Activated naive CD4-positive, alpha-beta T cell treated with anti-CD3 and anti-CD28 coated beads for 36 hours (primary cell): ENCODE data around the gene HECTD3. TPM values are rescaled to one million over a fixed set of nuclear protein-coding genes. Genes with fewer than 3 reads are reported as not detected.

Experiments
- CTCF ChIA-PET: fragments of 350-600 bp; sonication (Branson Sonifier 250); formaldehyde crosslinking; loops from one replicate; lab custom pipeline; 2021; ENCODE audit warnings: antibody characterized with exemption; lab: Charles Lee
- DNase-seq: peaks from one replicate; pipeline ENCODE4 v3.0.0-alpha.2; 2020
- H3K27ac Mint-ChIP-seq: one replicate; pipeline ENCODE4 v1.8.0; 2021; ENCODE audit warnings: mild to moderate bottlenecking, mixed read lengths
- H3K27me3 Mint-ChIP-seq: one replicate; pipeline ENCODE4 v1.8.0; 2021; ENCODE audit warnings: low read depth, mixed read lengths
- H3K36me3 Mint-ChIP-seq: one replicate; pipeline ENCODE4 v1.8.0; 2021; ENCODE audit warnings: low read depth, mixed read lengths
- H3K4me1 Mint-ChIP-seq: one replicate; pipeline ENCODE4 v1.8.0; 2021; ENCODE audit warnings: low read depth, mixed read lengths
- H3K4me3 Mint-ChIP-seq: one replicate; pipeline ENCODE4 v1.8.0; 2021; ENCODE audit warnings: mild to moderate bottlenecking, moderate library complexity, mixed read lengths
- H3K9me3 Mint-ChIP-seq: one replicate; pipeline ENCODE4 v1.8.0; 2021; ENCODE audit warnings: mixed read lengths
- intact Hi-C: fragments of 100-400 bp; cut with micrococcal nuclease; formaldehyde crosslinking; loops from one replicate; pipeline ENCODE4 v1.15.1; 2023
- total RNA-seq, 2 experiments: library from RNA; stranded (reverse); gene quantifications; one replicate each; pipeline ENCODE4 v1.2.3, GENCODE V29; 2021

The HECTD3 gene
- 10 to 100 TPM; 14.3 to 16.9 TPM for total RNA-seq

GRCh38 chr1:45010855-45011811, at the start of gene HECTD3:
HECTD3 (minus strand) TSS chr1:45011324; CDS start chr1:45011257, 67 bp downstream.
- peak within 1 kb of the TSS; percentile 89 for H3K27ac Mint-ChIP-seq
- intact Hi-C loops, result loop anchor here (1.0 to 5.0 kb wide), 3 partner anchors 175 to 571 kb away; partner anchors contain the start of genes NASP and RNU5D-1
- H3K36me3 Mint-ChIP-seq, result peaks cover 9% of the 10 kb centered on the region
- CTCF ChIA-PET, result interaction anchor here (0.6 to 5.6 kb wide), 14 partner anchors 8 to 498 kb away, joined by 3 to 124 read pairs (median 5); partner anchors contain the start of genes EIF2B3, MUTYH, PLK3 and TOE1
- H3K9me3 Mint-ChIP-seq, result no peaks in the 10 kb centered on the region
- H3K4me1 Mint-ChIP-seq, result peaks cover 36% of the 10 kb centered on the region
- peak within 1 kb of the TSS; percentile 81 for H3K4me3 Mint-ChIP-seq
- no peaks in the 10 kb centered on the region for H3K27me3 Mint-ChIP-seq
- peak; percentile 71 for DNase-seq

- no peak overlapping the region for H3K27ac Mint-ChIP-seq
- CTCF ChIA-PET, result interaction anchor here (0.6 to 0.9 kb wide), 2 partner anchors 38 to 241 kb away, joined by 3 to 5 read pairs; no protein-coding TSS in a partner anchor
Observed at GRCh38 chr1:45059829-45060228, 48.7 kb upstream of the HECTD3 start.

DNA sequence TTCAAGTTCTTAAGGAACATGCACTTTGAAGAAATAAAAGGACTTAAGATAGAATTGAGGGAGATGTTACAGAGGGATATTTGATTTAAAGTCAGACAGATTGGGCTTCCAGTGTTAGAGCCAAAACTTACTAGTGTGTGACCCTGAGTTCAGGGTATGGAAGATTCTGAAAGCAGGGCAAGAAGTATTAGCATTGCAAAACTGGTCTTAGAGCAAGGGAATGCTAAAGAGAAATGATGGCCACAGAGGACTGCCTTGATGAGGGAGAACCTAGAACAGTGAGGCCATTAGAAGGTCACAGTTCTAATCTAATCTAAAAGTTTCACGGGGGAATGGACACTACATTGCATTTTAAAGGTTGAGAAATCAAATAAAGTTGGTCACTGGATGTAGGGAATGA, 46.4 kb upstream of the HECTD3 start:
- Mint-ChIP-seq H3K4me1 (no peaks in the 10 kb centered on the region), H3K27me3 (no peaks in the 10 kb centered on the region), H3K9me3 (no peaks in the 10 kb centered on the region), H3K4me3 (no peak overlapping the region), H3K36me3 (no peaks in the 10 kb centered on the region), H3K27ac (no peak overlapping the region)
- intact Hi-C loops, result no loop called here
- no peak for DNase-seq
- CTCF ChIA-PET, result no interaction called here

More at GRCh38 chr1:45059829-45060228, 48.7 kb upstream of the HECTD3 start:
- intact Hi-C loops, result no loop called here
- Mint-ChIP-seq H3K36me3 (no peaks in the 10 kb centered on the region), H3K4me3 (no peak overlapping the region), H3K4me1 (no peaks in the 10 kb centered on the region), H3K9me3 (no peaks in the 10 kb centered on the region), H3K27me3 (no peaks in the 10 kb centered on the region)
- DNase-seq, result no peak

DNA sequence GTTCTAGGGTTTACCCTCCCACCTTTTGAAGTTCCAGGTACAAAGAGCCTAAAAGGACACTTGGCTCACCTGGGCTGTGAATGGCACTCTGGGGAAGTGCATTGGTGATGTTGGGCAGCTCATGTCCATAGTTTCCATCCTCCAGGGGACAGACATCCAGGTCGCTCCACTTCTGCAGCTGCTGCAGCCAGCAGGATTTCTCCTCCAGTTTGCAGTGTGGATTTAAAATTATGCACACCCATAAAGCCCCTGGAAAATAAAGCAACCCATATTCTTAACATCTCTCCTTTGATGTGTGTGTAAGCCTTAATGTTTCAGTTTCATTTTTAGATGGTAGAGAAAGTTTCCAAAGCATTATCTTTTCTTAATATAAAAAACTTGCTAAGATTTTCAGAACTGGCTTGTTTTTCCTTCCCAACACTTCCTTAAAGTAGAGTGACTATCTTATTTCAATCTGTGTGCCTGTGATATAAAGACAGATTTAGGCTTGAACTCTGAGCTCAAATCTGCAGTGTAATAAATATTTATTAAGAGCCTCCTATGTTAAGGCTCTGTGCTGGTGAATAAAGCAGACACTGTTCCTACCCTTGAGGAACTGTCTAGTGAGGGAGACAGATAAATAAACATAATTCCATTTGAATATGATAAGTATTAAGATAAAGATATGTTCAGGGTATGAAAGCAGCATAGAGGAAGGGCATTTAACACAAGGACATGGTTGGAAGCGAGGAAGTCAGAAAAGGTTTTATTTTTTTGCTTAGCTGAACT, 40.1 kb upstream of the HECTD3 start:
- peak; percentile 8 for DNase-seq
- no peaks in the 10 kb centered on the region for H3K27me3 Mint-ChIP-seq
- CTCF ChIA-PET, result interaction anchor here (0.6 to 2.5 kb wide), 3 partner anchors 17 to 63 kb away, joined by 3 to 7 read pairs (median 3); no protein-coding TSS in a partner anchor
- H3K9me3 Mint-ChIP-seq, result no peaks in the 10 kb centered on the region
- no peak overlapping the region for H3K4me3 Mint-ChIP-seq
- peaks cover 14% of the 10 kb centered on the region for H3K4me1 Mint-ChIP-seq
- peak overlapping the region; percentile 31 for H3K27ac Mint-ChIP-seq
- intact Hi-C loops, result no loop called here
- H3K36me3 Mint-ChIP-seq, result no peaks in the 10 kb centered on the region

- H3K4me3 Mint-ChIP-seq, result no peak overlapping the region
- intact Hi-C loops, result no loop called here
- no peaks in the 10 kb centered on the region for H3K27me3 Mint-ChIP-seq
- H3K9me3 Mint-ChIP-seq, result no peaks in the 10 kb centered on the region
- no peaks in the 10 kb centered on the region for H3K36me3 Mint-ChIP-seq
- CTCF ChIA-PET, result no interaction called here
- H3K27ac Mint-ChIP-seq, result no peak overlapping the region
- DNase-seq, result no peak
- peaks cover 14% of the 10 kb centered on the region for H3K4me1 Mint-ChIP-seq
Observed at GRCh38 chr1:45047032-45047431, 35.9 kb upstream of the HECTD3 start.

- Mint-ChIP-seq H3K36me3 (no peaks in the 10 kb centered on the region), H3K27ac (no peak overlapping the region), H3K27me3 (no peaks in the 10 kb centered on the region), H3K4me3 (no peak overlapping the region), H3K4me1 (no peaks in the 10 kb centered on the region), H3K9me3 (no peaks in the 10 kb centered on the region)
- CTCF ChIA-PET, result no interaction called here
- no peak for DNase-seq
- intact Hi-C loops, result no loop called here
Observed at GRCh38 chr1:45044916-45045315, 33.8 kb upstream of the HECTD3 start.

DNA sequence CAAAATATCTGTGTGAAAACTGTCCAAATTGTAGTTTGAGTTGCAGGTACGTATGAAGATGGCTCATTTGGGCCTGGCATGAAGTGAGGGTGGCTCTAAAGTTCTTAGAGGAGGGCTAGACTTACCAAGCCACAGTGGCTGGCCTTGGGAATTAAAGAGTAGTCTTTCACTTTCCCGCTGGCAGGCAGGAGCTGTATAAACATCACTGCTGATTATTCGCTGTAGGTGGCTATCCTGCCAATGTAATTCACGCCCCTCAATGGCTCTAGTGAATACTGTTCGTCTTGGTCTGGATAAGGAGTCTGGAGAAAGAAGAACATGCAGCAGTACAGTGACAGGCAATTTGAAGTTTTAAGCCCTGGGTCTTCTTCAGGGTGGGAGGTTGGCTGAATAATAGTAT, 32.0 kb upstream of the HECTD3 start:
- H3K36me3 Mint-ChIP-seq, result no peaks in the 10 kb centered on the region
- H3K4me3 Mint-ChIP-seq, result no peak overlapping the region
- CTCF ChIA-PET, result interaction anchor here (1.2 kb wide), 1 partner anchor 29 kb away, joined by 3 read pairs; no protein-coding TSS in a partner anchor
- H3K27ac Mint-ChIP-seq, result no peak overlapping the region
- no peaks in the 10 kb centered on the region for H3K9me3 Mint-ChIP-seq
- H3K27me3 Mint-ChIP-seq, result no peaks in the 10 kb centered on the region
- intact Hi-C loops, result no loop called here
- no peak for DNase-seq
- no peaks in the 10 kb centered on the region for H3K4me1 Mint-ChIP-seq

GRCh38 chr1:45040297-45040696, 29.2 kb upstream of the HECTD3 start:
- peaks cover 2% of the 10 kb centered on the region for H3K4me1 Mint-ChIP-seq
- no peaks in the 10 kb centered on the region for H3K9me3 Mint-ChIP-seq
- CTCF ChIA-PET, result interaction anchor here (0.8 kb wide), 1 partner anchor 69 kb away, joined by 3 read pairs; no protein-coding TSS in a partner anchor
- no peak overlapping the region for H3K27ac Mint-ChIP-seq
- no peak for DNase-seq
- intact Hi-C loops, result no loop called here
- no peaks in the 10 kb centered on the region for H3K36me3 Mint-ChIP-seq
- no peak overlapping the region for H3K4me3 Mint-ChIP-seq
- H3K27me3 Mint-ChIP-seq, result no peaks in the 10 kb centered on the region

DNA sequence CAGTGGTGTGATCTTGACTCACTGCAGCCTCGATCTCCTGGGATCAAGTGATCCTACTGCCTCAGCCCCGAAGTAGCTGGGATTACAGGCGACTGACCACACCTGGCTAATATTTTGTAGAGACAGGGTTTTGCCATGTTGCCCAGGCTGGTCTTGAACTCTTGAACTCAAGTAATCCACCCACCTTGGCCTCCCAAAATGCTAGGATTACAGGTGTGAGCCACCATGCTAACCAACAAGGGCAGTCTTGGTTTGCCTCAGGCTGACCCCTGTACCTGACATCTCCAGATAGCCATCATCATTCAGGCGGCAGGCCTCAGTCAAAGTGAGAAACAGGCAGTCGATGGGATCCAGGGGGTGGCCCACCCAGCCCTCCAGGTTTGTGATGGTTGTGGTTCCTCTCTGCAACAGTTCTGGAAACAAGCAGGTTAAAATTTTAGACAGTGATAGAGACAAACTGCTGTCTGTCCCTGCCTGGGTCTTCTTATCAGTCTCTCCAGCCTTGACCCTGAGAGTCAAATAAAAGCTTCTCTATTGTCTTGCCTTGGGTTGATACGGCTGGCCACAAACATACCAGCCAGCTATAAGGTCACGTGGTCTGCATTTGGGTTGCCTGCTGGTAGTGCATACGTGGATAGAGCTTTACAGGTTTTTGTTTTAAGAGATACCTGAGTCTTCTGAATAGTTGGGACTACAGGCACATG, 27.7 kb upstream of the HECTD3 start:
- Mint-ChIP-seq H3K4me1 (peaks cover 2% of the 10 kb centered on the region), H3K27ac (no peak overlapping the region), H3K4me3 (no peak overlapping the region), H3K36me3 (no peaks in the 10 kb centered on the region), H3K27me3 (no peaks in the 10 kb centered on the region), H3K9me3 (no peaks in the 10 kb centered on the region)
- CTCF ChIA-PET, result interaction anchor here (1.1 kb wide), 1 partner anchor 264 kb away, joined by 4 read pairs; no protein-coding TSS in a partner anchor
- no peak for DNase-seq
- intact Hi-C loops, result no loop called here

GRCh38 chr1:45038240-45038639, 27.1 kb upstream of the HECTD3 start:
- H3K27ac Mint-ChIP-seq, result no peak overlapping the region
- CTCF ChIA-PET, result no interaction called here
- H3K4me3 Mint-ChIP-seq, result no peak overlapping the region
- H3K4me1 Mint-ChIP-seq, result peaks cover 2% of the 10 kb centered on the region
- no peaks in the 10 kb centered on the region for H3K9me3 Mint-ChIP-seq
- no peak for DNase-seq
- H3K27me3 Mint-ChIP-seq, result no peaks in the 10 kb centered on the region
- no peaks in the 10 kb centered on the region for H3K36me3 Mint-ChIP-seq
- intact Hi-C loops, result no loop called here

- Mint-ChIP-seq H3K27ac (no peak overlapping the region), H3K4me1 (peaks cover 2% of the 10 kb centered on the region), H3K36me3 (no peaks in the 10 kb centered on the region), H3K9me3 (no peaks in the 10 kb centered on the region), H3K27me3 (no peaks in the 10 kb centered on the region), H3K4me3 (no peak overlapping the region)
- CTCF ChIA-PET, result no interaction called here
- DNase-seq, result peak; percentile 19
- intact Hi-C loops, result no loop called here
Observed at GRCh38 chr1:45037456-45037855, 26.3 kb upstream of the HECTD3 start.
